ENCODE measurements around the gene AP5Z1.
"Not testable (repeated sequence)": the region's sequence is repeated elsewhere in the genome, so short reads cannot be mapped to it uniquely, and the experiment has no call there.

The AP5Z1 gene

DNA sequence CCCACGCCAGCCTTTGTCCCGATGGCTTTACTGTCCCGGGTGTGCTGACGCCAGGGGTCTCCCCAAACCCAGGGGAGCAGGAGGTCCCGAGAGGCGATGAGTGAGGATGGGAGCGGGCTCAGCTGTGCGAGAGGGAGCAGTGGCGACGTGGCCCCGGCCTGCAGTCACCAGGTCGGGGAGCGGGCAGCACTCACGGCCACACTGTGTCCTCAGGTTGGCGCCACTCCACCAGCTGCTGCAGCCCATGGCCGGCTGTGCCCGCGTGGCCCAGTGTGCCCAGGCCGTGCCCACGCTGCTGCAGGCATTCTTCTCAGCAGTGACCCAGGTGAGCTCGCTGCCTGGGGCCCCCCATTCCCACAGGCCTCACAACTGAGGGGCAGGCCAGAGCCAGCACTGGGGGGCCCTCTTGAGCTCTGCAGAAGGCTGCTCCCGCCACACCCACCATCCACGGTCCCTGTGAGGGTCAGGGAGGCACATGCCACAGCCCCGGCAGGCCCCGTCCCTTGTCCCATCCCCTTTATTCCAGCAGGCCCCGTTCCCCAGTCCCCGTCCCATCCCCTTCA lies 13.3 kb downstream of the AP5Z1 start:
- no peak for DNase-seq (ENCODE audit: low read depth in 3 of 3)

GRCh38 chr7:4789194-4790077 lies 14.0 kb downstream of the AP5Z1 start:
- no peak for DNase-seq (ENCODE audit: low read depth in 3 of 3)

- DNase-seq (ENCODE audit: low read depth in 3 of 3): no peak
Observed at GRCh38 chr7:4790078-4790465, 14.6 kb downstream of the AP5Z1 start.

DNA sequence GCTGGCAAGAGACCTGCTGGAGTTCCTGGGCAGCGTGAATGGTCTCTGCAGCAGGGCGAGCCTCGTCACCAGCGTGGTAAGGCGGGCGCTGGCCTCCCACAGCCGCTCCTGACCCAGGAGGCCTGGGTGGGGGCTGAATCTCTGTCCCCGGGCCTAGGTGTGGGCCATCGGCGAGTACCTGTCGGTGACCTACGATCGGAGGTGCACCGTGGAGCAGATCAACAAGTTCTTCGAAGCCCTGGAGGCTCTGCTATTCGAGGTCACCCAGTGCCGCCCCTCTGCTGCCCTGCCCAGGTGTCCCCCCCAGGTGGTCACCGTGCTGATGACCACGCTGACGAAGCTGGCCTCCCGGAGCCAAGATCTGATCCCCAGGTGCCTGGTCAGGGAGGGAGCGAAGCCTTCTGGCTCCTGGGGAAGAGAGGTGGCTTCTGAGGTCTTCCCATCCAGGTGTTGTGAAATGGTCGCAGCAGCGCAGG lies 15.1 kb downstream of the AP5Z1 start:
- no peak for DNase-seq (ENCODE audit: low read depth in 3 of 3)

DNA sequence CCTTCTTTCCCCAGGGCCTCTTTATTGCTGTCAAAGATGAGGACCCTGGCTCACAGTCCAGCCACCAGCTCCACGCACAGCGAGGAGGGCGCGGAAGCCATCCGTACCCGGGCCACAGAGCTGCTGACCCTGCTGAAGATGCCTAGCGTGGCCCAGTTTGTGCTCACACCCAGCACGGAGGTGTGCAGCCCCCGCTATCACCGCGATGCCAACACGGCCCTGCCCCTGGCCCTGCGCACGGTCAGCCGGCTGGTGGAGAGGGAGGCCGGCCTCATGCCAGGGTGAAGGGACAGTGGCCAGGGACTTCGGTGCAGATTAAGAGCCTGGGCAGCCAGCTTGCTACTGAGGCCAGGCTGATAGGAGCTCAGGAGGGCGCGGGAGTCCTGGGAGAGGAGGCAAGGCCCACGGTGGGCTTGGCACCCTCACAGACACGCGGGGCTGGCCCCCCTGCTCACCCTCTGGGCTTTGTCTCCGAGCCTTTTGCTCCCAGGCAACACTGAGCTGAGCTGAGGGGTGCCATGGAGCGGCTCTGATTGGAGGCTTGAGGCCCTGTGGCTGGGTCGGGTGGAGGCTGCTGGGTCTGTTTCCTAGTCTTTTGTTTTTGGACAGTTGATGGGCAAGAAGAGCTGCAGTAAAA lies 15.8 kb downstream of the AP5Z1 start:
- no peak for DNase-seq (ENCODE audit: low read depth in 3 of 3)

- peak; percentile 65 to 76 (median 71) for DNase-seq (ENCODE audit: low read depth in 3 of 3)
Observed at GRCh38 chr7:4791738-4792536, 16.5 kb downstream of the AP5Z1 start.

DNA sequence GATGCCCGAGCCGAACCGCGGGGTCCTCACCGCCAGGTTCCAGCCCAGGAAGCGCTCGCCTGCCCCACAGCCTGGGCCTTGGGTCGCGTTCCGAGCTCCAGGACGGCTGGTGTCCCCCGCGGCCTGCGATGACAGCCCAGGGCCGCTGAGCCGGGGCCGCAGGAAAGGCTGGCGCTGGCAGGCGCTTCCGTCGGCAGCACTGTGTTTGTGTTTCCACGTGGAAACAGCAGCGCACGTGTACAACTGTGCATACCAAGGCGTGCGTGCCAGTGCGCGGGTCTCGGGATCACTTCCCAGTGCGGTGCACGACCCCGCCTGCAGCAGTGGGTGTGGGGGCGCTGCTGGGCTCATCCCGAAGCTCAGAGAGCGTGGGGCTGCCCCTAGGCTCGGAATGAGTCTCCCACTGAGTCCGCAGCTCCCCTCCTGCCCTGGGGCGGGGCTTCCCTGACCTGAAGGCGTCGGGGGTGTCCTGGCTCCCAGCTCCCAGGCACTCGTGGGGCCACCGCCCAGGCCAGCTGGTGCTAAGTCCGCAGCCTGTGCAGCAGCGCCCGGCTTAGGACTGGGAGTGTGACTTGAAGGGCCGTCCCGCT lies 17.2 kb downstream of the AP5Z1 start:
- peak in 1 of 3 experiments; percentile 14 for DNase-seq (ENCODE audit: low read depth in 3 of 3)

- not testable (repeated sequence) for DNase-seq (ENCODE audit: low read depth in 3 of 3)
Observed at GRCh38 chr7:4793385-4793993, 18.1 kb downstream of the AP5Z1 start.

GRCh38 chr7:4794171-4794570 lies 18.7 kb downstream of the AP5Z1 start:
- DNase-seq (ENCODE audit: low read depth in 3 of 3): not testable (repeated sequence)

- no peak for DNase-seq (ENCODE audit: low read depth in 3 of 3)
Observed at GRCh38 chr7:4794591-4795350, 19.3 kb downstream of the AP5Z1 start.

DNA sequence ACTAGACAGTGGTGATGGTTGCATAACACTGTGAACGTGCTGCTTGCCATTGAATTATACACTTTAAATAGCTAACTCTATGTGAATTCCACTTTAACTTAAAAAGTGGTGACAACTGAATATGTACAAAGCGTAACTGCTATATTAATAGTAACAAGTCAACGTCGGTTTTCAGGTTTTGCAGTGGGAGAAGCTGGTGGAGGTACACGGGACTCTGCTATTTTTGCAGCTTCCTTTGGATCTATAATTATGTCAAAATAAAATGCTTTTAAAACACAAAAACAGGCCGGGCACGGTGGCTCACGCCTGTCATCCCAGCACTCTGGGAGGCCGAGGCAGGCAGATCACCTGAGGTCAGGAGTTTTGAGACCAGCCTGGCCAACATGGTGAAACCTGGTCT lies 21.0 kb downstream of the AP5Z1 start:
- DNase-seq (ENCODE audit: low read depth in 3 of 3): no peak

GRCh38 chr7:4797858-4798705 lies 22.7 kb downstream of the AP5Z1 start:
- DNase-seq (ENCODE audit: low read depth in 3 of 3): peak; percentile 22 to 64 (median 38)

DNA sequence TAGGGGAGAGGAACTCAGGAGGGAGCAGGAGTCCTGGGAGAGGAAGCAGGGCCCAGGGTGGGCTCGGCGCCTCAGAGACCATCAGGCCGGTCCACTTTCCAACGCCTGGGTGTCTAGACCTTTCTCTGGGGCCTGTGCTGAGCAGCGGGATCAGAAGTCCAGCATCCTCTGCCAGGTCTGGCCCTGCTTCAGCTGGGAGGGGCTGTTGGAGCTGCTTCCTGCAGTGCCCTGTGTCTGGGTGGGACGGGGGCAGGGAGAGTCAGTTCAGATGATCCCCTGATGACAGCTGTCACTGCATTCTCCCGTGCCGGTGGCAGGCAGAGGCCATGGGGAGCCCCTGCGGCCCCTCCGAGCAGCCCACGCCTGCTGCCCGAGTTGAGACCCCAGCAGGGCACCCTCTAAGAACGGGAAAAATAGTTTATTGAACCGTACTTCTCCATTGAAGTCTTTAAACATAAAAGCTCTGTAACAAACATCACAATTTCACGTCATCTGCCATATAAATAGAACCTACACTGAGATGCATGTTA lies 23.3 kb downstream of the AP5Z1 start:
- DNase-seq (ENCODE audit: low read depth in 3 of 3): no peak

GRCh38 chr7:4799508-4800268 lies 24.3 kb downstream of the AP5Z1 start:
- DNase-seq (ENCODE audit: low read depth in 3 of 3): no peak

DNA sequence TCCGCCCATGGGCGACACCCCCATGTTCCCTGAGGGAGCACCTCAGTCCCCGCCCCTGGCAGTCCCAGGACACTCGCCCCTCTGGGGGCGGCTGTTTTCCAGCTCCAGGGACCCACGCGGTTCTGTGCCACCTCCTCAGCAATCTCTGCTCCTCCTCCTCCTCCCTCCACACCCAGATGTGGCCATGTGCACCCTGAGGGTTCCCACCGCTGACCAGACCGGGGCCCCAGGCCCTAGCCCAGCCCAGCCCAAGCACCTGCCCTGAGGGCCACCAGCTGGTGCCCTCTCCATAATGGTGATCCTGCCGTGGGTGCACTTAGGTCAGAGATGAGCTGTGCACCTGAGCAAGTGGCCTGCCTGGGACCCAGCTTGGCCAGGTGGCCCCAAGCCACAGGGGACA lies 25.1 kb downstream of the AP5Z1 start:
- no peak for DNase-seq (ENCODE audit: low read depth in 3 of 3)

DNA sequence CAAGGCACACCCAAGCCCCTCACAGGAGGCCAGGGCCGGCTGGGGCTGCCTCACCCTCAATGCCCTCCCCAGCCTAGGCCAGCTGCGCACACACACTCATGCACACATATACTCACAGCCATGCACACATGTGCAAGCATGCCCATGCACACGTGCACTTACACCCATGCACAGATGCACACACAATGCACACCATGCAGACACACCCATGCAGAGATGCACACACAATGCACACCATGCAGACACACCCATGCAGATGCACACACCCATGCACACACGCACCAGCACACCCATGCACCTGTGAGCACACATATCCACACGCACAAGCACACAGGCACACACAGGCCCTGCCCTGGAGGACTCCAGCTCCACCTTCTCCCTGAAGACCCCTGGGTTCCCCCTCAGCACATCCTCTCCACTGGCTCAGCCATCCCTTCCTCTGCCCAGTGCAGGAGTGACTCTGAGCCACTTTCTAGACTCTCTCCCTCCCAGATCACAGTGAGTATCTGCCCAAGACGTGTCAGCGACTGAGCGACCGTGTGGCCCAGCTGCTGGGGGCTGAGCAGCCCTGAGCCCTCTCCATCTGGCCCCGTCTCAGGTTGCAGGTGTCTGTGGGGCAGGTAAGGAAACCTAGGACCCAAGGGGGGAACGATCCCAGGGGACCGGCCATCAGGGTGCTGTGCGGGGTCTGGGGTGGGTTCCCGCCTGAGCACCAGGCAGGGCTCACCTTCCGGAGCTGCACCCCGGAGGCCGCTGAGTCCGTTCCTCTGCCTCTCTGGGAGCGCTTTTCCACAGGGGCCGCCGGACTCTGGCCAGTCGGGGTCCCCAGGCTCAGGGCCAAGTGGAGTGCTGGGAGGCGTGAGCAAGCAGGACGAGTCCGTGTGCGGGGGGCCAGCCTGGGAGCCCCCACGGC lies 25.8 kb downstream of the AP5Z1 start:
- no peak for DNase-seq (ENCODE audit: low read depth in 3 of 3)

DNA sequence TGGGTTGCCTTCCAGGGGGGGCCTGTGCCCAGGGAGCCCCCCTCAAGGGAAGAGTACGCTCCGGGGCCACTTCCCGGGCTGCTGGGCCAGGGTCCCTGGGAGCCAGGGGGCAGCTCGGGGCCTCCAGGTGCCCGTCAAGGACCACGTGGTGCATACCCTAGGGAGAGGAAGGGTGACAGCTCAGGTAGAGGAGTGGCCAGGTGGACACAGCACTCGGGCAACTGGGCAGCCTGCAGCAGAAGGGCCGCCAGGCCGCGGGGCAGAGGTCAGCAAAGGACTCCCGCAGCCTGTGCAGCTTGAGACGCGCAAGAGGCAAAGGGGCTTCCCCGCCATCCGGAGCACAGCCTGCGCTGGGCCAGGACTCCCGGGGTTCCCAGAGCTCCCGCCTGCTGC lies 26.4 kb downstream of the AP5Z1 start:
- no peak for DNase-seq (ENCODE audit: low read depth in 3 of 3)

All from stimulated activated CD4-positive, alpha-beta T cell treated with anti-CD3 and anti-CD28 coated beads, TNF-alpha, amount 100 ng/mL, for 24 hours (primary cell).